GM23248 (cell line): ENCODE data around the gene NR2C2. TPM values are rescaled to one million over a fixed set of nuclear protein-coding genes. Genes with fewer than 3 reads are reported as not detected.

Experiments
- DNase-seq: peaks from one replicate; pipeline ENCODE4 v3.0.0-alpha.2; 2015
- H2AFZ ChIP-seq: fragments of 200-600 bp; sonication (generic); 2 replicates; pipeline ENCODE4 v1.6.1; 2016; ENCODE audit warnings: antibody characterized with exemption
- H3F3A ChIP-seq: fragments of 200-600 bp; sonication (generic); 2 replicates; pipeline ENCODE4 v1.6.1; 2016; ENCODE audit warnings: mild to moderate bottlenecking, antibody characterized with exemption, mixed run types; ENCODE audit not compliant: insufficient read depth
- H3K27ac ChIP-seq: fragments of 200-600 bp; sonication (generic); 2 replicates; pipeline ENCODE4 v1.5.1; 2016; ENCODE audit warnings: mild to moderate bottlenecking
- H3K27me3 ChIP-seq: fragments of 200-600 bp; sonication (generic); replicated peaks from 2 replicates; pipeline ENCODE4 v1.6.1; 2016; ENCODE audit warnings: mild to moderate bottlenecking; ENCODE audit not compliant: insufficient read depth
- H3K36me3 ChIP-seq: fragments of 200-600 bp; sonication (generic); 2 replicates; pipeline ENCODE4 v1.6.1; 2016; ENCODE audit warnings: low read depth, mild to moderate bottlenecking
- H3K4me1 ChIP-seq: fragments of 200-600 bp; sonication (generic); 2 replicates; pipeline ENCODE4 v1.6.1; 2016; ENCODE audit warnings: mild to moderate bottlenecking; ENCODE audit not compliant: insufficient read depth
- H3K4me2 ChIP-seq: fragments of 200-600 bp; sonication (generic); one replicate; pipeline ENCODE4 v1.6.1; 2016; ENCODE audit warnings: mild to moderate bottlenecking; ENCODE audit not compliant: unreplicated experiment
- H3K4me3 ChIP-seq: fragments of 200-600 bp; sonication (generic); 2 replicates; pipeline ENCODE4 v1.5.1; 2016; ENCODE audit warnings: mild to moderate bottlenecking
- H3K79me2 ChIP-seq: fragments of 200-600 bp; sonication (generic); 2 replicates; pipeline ENCODE4 v1.6.1; 2016; ENCODE audit warnings: mild to moderate bottlenecking; ENCODE audit not compliant: insufficient read depth
- H3K9ac ChIP-seq: fragments of 200-600 bp; sonication (generic); 2 replicates; pipeline ENCODE4 v1.6.1; 2016; ENCODE audit warnings: mild to moderate bottlenecking
- H3K9me2 ChIP-seq: fragments of 200-600 bp; sonication (generic); 2 replicates; pipeline ENCODE4 v1.6.1; 2016; ENCODE audit warnings: mixed run types, mild to moderate bottlenecking, moderate library complexity; ENCODE audit not compliant: insufficient read depth
- H3K9me3 ChIP-seq: fragments of 200-600 bp; sonication (generic); one replicate; pipeline ENCODE4 v1.6.1; 2017; ENCODE audit warnings: low read depth
- H4K20me1 ChIP-seq: fragments of 200-600 bp; sonication (generic); 2 replicates; pipeline ENCODE4 v1.6.0; 2016; ENCODE audit not compliant: insufficient read depth
- EZH2 ChIP-seq: fragments of 200-600 bp; sonication (generic); IDR thresholded peaks from 2 replicates; pipeline ENCODE4 v1.6.1; 2018; ENCODE audit warnings: antibody characterized with exemption, mild to moderate bottlenecking; ENCODE audit not compliant: insufficient read depth, poor library complexity, severe bottlenecking
- EZH2phosphoT487 ChIP-seq: fragments of 200-600 bp; sonication (generic); IDR thresholded peaks from 2 replicates; pipeline ENCODE4 v1.6.1; 2018; ENCODE audit warnings: antibody characterized with exemption, moderate library complexity, mild to moderate bottlenecking, low read depth; ENCODE audit not compliant: insufficient read depth
- WGBS, 2 experiments: methylation state at CpG; one replicate each; pipeline ENCODE4 v1.1.6; 2015 to 2017; ENCODE audit warnings: low lambda C conversion rate in 2 of 2, low coverage in 1 of 2; ENCODE audit errors: missing lambda C conversion rate in 2 of 2; 5-methylcytosine and 5-hydroxymethylcytosine counted together
- in situ Hi-C: fragments of 300-500 bp; cut with MboI; formaldehyde crosslinking; loops from 2 replicates; pipeline ENCODE4 v1.15.0; 2020
- polyA plus RNA-seq: library from polyadenylated mRNA; unstranded; fragments of >200 nt; fragmentation: Nextera tagmentation; extraction: Ambion mirVana; gene quantifications from 2 replicates; pipeline ENCODE4 v1.2.1, GENCODE V29; 2016
- total RNA-seq: library from RNA; depleted of rRNA; stranded (reverse); fragments of >200 nt; shearing (Covaris generic); gene quantifications from 2 replicates; pipeline ENCODE4 v1.2.3, GENCODE V29; 2014

The NR2C2 gene
- total and polyA plus RNA-seq, 2 experiments from 2014 or later, result 9.6 to 27.5 TPM

GRCh38 chr3:15032650-15033049, 85.3 kb downstream of the NR2C2 start:
- in situ Hi-C loops, result no loop called here
- DNase-seq, result peak; percentile 11
- Histone ChIP-seq H3K9me3 (no peaks in the 10 kb centered on the region), H3K79me2 (no peaks in the 10 kb centered on the region), H3F3A (no peaks in the 10 kb centered on the region), H3K27ac (no peak overlapping the region), H3K27me3 (no peaks in the 10 kb centered on the region), H3K36me3 (peaks cover 26% of the 10 kb centered on the region; the same call in 1 of the 2 replicates), H3K9ac (no peak overlapping the region), H2AFZ (no peak overlapping the region), H3K4me1 (no peaks in the 10 kb centered on the region), H3K9me2 (no peaks in the 10 kb centered on the region), H3K4me2 (no peak overlapping the region), H4K20me1 (no peaks in the 10 kb centered on the region), H3K4me3 (no peak overlapping the region)
- 72 to 75% methylated on average over 2 of the region's 2 CpGs for WGBS, 2 experiments
- TF ChIP-seq EZH2 (no peak), EZH2phosphoT487 (no peak)

GRCh38 chr3:15033103-15033502, 85.7 kb downstream of the NR2C2 start:
- Histone ChIP-seq H4K20me1 (no peaks in the 10 kb centered on the region), H3K4me3 (no peak overlapping the region), H3K27me3 (no peaks in the 10 kb centered on the region), H3K9ac (no peak overlapping the region), H2AFZ (no peak overlapping the region), H3K4me1 (no peaks in the 10 kb centered on the region), H3K9me2 (no peaks in the 10 kb centered on the region), H3K36me3 (peaks cover 29% of the 10 kb centered on the region; the same call in 1 of the 2 replicates), H3K79me2 (no peaks in the 10 kb centered on the region), H3K9me3 (no peaks in the 10 kb centered on the region), H3F3A (no peaks in the 10 kb centered on the region), H3K27ac (no peak overlapping the region), H3K4me2 (no peak overlapping the region)
- in situ Hi-C loops, result no loop called here
- WGBS, 2 experiments, result 83 to 91% methylated on average over 3 of the region's 3 CpGs
- DNase-seq, result no peak
- TF ChIP-seq EZH2, result no peak

GRCh38 chr3:15038306-15038705, 90.9 kb downstream of the NR2C2 start:
- in situ Hi-C loops, result no loop called here
- peaks cover 10% of the 10 kb centered on the region for H3K4me1 ChIP-seq
- DNase-seq, result no peak
- WGBS, 2 experiments, result 89 to 90% methylated on average over 6 of the region's 6 CpGs
- no peaks in the 10 kb centered on the region for H3K79me2 ChIP-seq
- H3K9ac ChIP-seq, result no peak overlapping the region
- peaks cover 25% of the 10 kb centered on the region; the same call in 1 of the 2 replicates for H3F3A ChIP-seq
- H3K9me3 ChIP-seq, result no peaks in the 10 kb centered on the region
- H3K4me3 ChIP-seq, result no peak overlapping the region
- H3K27me3 ChIP-seq, result no peaks in the 10 kb centered on the region
- H3K9me2 ChIP-seq, result no peaks in the 10 kb centered on the region
- peaks cover 40% of the 10 kb centered on the region for H3K36me3 ChIP-seq
- H2AFZ ChIP-seq, result no peak overlapping the region
- no peaks in the 10 kb centered on the region for H4K20me1 ChIP-seq
- TF ChIP-seq EZH2, result no peak
- no peak for TF ChIP-seq EZH2phosphoT487
- no peak overlapping the region for H3K27ac ChIP-seq
- no peak overlapping the region for H3K4me2 ChIP-seq

DNA sequence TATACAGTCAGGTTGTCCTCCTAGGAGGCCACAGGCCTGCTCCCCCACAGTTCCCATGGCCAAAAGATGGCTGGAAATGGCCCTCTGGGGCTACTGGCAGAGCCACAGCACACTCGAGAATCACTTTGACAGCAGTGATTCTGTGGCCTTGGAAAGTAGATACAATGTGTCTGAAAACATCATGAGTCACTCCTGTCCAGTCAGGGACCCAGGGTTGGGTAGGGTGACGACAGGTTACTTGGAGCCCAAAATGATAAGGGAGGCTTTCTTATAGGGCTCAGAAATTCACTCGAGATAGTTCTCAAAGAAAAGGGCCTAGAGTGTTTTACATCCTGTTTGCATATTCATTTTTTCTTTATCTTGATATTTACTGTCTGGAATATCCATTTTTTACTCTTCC, 93.5 kb downstream of the NR2C2 start:
- Histone ChIP-seq H3K27ac (no peak overlapping the region), H3K36me3 (peaks cover 52% of the 10 kb centered on the region), H2AFZ (no peak overlapping the region), H3K9ac (no peak overlapping the region), H4K20me1 (no peaks in the 10 kb centered on the region), H3K27me3 (no peaks in the 10 kb centered on the region), H3K79me2 (no peaks in the 10 kb centered on the region), H3F3A (peaks cover 35% of the 10 kb centered on the region; the same call in 1 of the 2 replicates), H3K4me2 (no peak overlapping the region), H3K4me1 (peaks cover 14% of the 10 kb centered on the region), H3K4me3 (no peak overlapping the region), H3K9me2 (no peaks in the 10 kb centered on the region), H3K9me3 (no peaks in the 10 kb centered on the region)
- 64 to 71% methylated on average over 3 of the region's 3 CpGs for WGBS, 2 experiments
- in situ Hi-C loops, result no loop called here
- TF ChIP-seq EZH2 (no peak), EZH2phosphoT487 (no peak)
- peak; percentile 6 for DNase-seq

GRCh38 chr3:15041950-15042349, 94.6 kb downstream of the NR2C2 start:
- in situ Hi-C loops, result no loop called here
- Histone ChIP-seq H3F3A (peaks cover 35% of the 10 kb centered on the region; the same call in 1 of the 2 replicates), H3K36me3 (peaks cover 62% of the 10 kb centered on the region), H3K9me3 (no peaks in the 10 kb centered on the region), H2AFZ (no peak overlapping the region), H3K27ac (no peak overlapping the region), H3K4me2 (no peak overlapping the region), H3K79me2 (no peaks in the 10 kb centered on the region), H3K4me3 (no peak overlapping the region), H3K9ac (no peak overlapping the region), H3K27me3 (no peaks in the 10 kb centered on the region), H3K9me2 (no peaks in the 10 kb centered on the region), H4K20me1 (no peaks in the 10 kb centered on the region), H3K4me1 (peaks cover 14% of the 10 kb centered on the region)
- DNase-seq, result no peak
- 77 to 87% methylated on average over 3 of the region's 3 CpGs for WGBS, 2 experiments
- TF ChIP-seq EZH2 (no peak), EZH2phosphoT487 (no peak)
